Hippocampal formation (tissue), 2 donors: ENCODE measurements around the gene AGO1.
"Not testable (repeated sequence)": the region's sequence is repeated elsewhere in the genome, so short reads cannot be mapped to it uniquely, and the experiment has no call there.

Source experiments
- DNase-seq, 2 donors: peaks; one replicate each; lab custom pipeline; 2025; lab: John Stamatoyannopoulos, UW

AGO1 gene

GRCh38 chr1:35915693-35916092 is 32.7 kb downstream of the AGO1 start:
- no peak for DNase-seq

- DNase-seq = no peak
Measured at GRCh38 chr1:35923791-35924221, 40.8 kb downstream of the AGO1 start.

- DNase-seq = no peak
Measured at GRCh38 chr1:35924838-35925237, 41.8 kb downstream of the AGO1 start.

- no peak for DNase-seq
Measured at GRCh38 chr1:35925741-35926140, 42.7 kb downstream of the AGO1 start.

- no peak for DNase-seq
Measured at GRCh38 chr1:35927472-35927871, 44.5 kb downstream of the AGO1 start.

- DNase-seq = peak in 1 of 2 donors; percentile 44
Measured at GRCh38 chr1:35929730-35930592, 47.0 kb downstream of the AGO1 start.

GRCh38 chr1:35930593-35931445 is 47.8 kb downstream of the AGO1 start, which contains the start of gene AGO3:
Gene AGO3 (plus strand): TSS chr1:35931105. CDS start chr1:35931427, 322 bp downstream.
- peak; percentile 79 to 81 for DNase-seq

- no peak for DNase-seq
Measured at GRCh38 chr1:35931446-35932157, 48.6 kb downstream of the AGO1 start.

GRCh38 chr1:35932158-35932636 is 49.2 kb downstream of the AGO1 start:
- no peak for DNase-seq

- DNase-seq = no peak
Measured at GRCh38 chr1:35932941-35933340, 49.9 kb downstream of the AGO1 start.

- DNase-seq = no peak
Measured at GRCh38 chr1:35935442-35936388, 52.7 kb downstream of the AGO1 start.

GRCh38 chr1:35936838-35937237 is 53.8 kb downstream of the AGO1 start:
- no peak for DNase-seq

- DNase-seq = no peak
Measured at GRCh38 chr1:35939484-35939883, 56.5 kb downstream of the AGO1 start.

- DNase-seq = no peak
Measured at GRCh38 chr1:35945327-35945726, 62.3 kb downstream of the AGO1 start.

- DNase-seq = no peak
Measured at GRCh38 chr1:35947547-35947946, 64.5 kb downstream of the AGO1 start.

GRCh38 chr1:35958558-35958957 is 75.5 kb downstream of the AGO1 start:
- DNase-seq = no peak

GRCh38 chr1:35959304-35959703 is 76.3 kb downstream of the AGO1 start:
- no peak for DNase-seq

GRCh38 chr1:35962952-35963351 is 79.9 kb downstream of the AGO1 start:
- no peak for DNase-seq

GRCh38 chr1:35964277-35964676 is 81.3 kb downstream of the AGO1 start:
- not testable (repeated sequence) for DNase-seq

GRCh38 chr1:35968396-35968795 is 85.4 kb downstream of the AGO1 start:
- DNase-seq = no peak

GRCh38 chr1:35971601-35972000 is 88.6 kb downstream of the AGO1 start:
- no peak for DNase-seq
